H1 (cell line): ENCODE measurements around the gene PPM1N. TPM values are rescaled to one million over a fixed set of nuclear protein-coding genes. Genes with fewer than 3 reads are reported as not detected.

Experiments used
- SIRT6 ChIP-seq: IDR thresholded peaks from one replicate; pipeline ENCODE4 v1.7.1; 2012; ENCODE audit warnings: low read length, inconsistent platforms
- polyA plus RNA-seq, 7 experiments: library from polyadenylated mRNA; depleted of rRNA in 3 of 7; stranded (reverse) in 5 of 7; unstranded in 2 of 7; fragments of >200 nt in 5 of 7; fragments of 200-250 nt in 2 of 7; gene quantifications; 1 replicate in 5 of 7; 2 replicates in 1 of 7; 4 replicates in 1 of 7; pipeline versions ENCODE4 v1.2.1 to v1.2.3, GENCODE V29; 2011 to 2013; ENCODE audit warnings: missing spikeins in 2 of 7, mixed read lengths in 2 of 7
- total RNA-seq: library from RNA; stranded (reverse); fragmentation: NEBNext Ultra II Directional; extraction: Animal tissue kit (Norgen Biotek cat#: 25700); gene quantifications from 2 replicates; pipeline ENCODE4 v1.2.1, GENCODE V29; 2021
- TF ChIP-seq, protein P1 (sequence below): fragments of 300-600 bp; sonication (generic); IDR thresholded peaks from 2 replicates; pipeline ENCODE4 v1.7.1; 2012; ENCODE audit warnings: low read length, moderate library complexity, mild to moderate bottlenecking, inconsistent platforms; ENCODE audit not compliant: insufficient replicate concordance

Gene PPM1N
- total and polyA plus RNA-seq, 2 of the 8 experiments (the other 6 are each of a cell fraction or from before 2014, with no cell fraction given) = 12.2 to 14.4 TPM

DNA sequence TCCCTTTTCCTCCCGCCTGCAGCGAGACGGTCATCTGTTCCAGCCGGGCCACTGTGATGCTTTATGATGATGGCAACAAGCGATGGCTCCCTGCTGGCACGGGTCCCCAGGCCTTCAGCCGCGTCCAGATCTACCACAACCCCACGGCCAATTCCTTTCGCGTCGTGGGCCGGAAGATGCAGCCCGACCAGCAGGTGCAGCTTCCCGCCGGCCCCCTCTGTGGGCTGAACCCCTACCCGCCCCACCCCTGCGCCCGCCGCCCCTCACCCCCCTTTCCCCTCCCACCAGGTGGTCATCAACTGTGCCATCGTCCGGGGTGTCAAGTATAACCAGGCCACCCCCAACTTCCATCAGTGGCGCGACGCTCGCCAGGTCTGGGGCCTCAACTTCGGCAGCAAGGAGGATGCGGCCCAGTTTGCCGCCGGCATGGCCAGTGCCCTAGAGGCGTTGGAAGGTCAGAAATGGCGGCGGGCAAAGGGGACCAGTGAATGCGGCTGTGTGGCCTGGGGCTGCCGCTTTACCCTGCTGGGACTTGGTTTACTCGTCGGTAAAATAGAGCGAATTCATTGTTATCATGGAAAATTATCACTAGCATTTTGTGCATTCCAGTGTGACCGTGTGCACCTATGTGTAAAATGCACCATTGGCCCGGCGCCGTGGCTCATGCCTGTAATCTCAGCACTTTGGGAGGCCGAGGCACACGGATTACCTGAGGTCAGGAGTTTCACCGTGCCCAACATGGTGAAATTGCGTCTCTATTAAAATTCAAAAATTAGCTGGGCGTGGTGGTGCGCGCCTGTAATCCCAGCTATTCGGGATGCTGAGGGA, 19.6 kb downstream of the PPM1N start (continued):
- TF ChIP-seq, protein P1, sequence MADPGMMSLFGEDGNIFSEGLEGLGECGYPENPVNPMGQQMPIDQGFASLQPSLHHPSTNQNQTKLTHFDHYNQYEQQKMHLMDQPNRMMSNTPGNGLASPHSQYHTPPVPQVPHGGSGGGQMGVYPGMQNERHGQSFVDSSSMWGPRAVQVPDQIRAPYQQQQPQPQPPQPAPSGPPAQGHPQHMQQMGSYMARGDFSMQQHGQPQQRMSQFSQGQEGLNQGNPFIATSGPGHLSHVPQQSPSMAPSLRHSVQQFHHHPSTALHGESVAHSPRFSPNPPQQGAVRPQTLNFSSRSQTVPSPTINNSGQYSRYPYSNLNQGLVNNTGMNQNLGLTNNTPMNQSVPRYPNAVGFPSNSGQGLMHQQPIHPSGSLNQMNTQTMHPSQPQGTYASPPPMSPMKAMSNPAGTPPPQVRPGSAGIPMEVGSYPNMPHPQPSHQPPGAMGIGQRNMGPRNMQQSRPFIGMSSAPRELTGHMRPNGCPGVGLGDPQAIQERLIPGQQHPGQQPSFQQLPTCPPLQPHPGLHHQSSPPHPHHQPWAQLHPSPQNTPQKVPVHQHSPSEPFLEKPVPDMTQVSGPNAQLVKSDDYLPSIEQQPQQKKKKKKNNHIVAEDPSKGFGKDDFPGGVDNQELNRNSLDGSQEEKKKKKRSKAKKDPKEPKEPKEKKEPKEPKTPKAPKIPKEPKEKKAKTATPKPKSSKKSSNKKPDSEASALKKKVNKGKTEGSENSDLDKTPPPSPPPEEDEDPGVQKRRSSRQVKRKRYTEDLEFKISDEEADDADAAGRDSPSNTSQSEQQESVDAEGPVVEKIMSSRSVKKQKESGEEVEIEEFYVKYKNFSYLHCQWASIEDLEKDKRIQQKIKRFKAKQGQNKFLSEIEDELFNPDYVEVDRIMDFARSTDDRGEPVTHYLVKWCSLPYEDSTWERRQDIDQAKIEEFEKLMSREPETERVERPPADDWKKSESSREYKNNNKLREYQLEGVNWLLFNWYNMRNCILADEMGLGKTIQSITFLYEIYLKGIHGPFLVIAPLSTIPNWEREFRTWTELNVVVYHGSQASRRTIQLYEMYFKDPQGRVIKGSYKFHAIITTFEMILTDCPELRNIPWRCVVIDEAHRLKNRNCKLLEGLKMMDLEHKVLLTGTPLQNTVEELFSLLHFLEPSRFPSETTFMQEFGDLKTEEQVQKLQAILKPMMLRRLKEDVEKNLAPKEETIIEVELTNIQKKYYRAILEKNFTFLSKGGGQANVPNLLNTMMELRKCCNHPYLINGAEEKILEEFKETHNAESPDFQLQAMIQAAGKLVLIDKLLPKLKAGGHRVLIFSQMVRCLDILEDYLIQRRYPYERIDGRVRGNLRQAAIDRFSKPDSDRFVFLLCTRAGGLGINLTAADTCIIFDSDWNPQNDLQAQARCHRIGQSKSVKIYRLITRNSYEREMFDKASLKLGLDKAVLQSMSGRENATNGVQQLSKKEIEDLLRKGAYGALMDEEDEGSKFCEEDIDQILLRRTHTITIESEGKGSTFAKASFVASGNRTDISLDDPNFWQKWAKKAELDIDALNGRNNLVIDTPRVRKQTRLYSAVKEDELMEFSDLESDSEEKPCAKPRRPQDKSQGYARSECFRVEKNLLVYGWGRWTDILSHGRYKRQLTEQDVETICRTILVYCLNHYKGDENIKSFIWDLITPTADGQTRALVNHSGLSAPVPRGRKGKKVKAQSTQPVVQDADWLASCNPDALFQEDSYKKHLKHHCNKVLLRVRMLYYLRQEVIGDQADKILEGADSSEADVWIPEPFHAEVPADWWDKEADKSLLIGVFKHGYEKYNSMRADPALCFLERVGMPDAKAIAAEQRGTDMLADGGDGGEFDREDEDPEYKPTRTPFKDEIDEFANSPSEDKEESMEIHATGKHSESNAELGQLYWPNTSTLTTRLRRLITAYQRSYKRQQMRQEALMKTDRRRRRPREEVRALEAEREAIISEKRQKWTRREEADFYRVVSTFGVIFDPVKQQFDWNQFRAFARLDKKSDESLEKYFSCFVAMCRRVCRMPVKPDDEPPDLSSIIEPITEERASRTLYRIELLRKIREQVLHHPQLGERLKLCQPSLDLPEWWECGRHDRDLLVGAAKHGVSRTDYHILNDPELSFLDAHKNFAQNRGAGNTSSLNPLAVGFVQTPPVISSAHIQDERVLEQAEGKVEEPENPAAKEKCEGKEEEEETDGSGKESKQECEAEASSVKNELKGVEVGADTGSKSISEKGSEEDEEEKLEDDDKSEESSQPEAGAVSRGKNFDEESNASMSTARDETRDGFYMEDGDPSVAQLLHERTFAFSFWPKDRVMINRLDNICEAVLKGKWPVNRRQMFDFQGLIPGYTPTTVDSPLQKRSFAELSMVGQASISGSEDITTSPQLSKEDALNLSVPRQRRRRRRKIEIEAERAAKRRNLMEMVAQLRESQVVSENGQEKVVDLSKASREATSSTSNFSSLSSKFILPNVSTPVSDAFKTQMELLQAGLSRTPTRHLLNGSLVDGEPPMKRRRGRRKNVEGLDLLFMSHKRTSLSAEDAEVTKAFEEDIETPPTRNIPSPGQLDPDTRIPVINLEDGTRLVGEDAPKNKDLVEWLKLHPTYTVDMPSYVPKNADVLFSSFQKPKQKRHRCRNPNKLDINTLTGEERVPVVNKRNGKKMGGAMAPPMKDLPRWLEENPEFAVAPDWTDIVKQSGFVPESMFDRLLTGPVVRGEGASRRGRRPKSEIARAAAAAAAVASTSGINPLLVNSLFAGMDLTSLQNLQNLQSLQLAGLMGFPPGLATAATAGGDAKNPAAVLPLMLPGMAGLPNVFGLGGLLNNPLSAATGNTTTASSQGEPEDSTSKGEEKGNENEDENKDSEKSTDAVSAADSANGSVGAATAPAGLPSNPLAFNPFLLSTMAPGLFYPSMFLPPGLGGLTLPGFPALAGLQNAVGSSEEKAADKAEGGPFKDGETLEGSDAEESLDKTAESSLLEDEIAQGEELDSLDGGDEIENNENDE = no peak
- no peak for TF ChIP-seq SIRT6
